Motor neuron (in vitro differentiated cells): ENCODE results near the gene AVPR1A. TPM values are rescaled to one million over a fixed set of nuclear protein-coding genes. Genes with fewer than 3 reads are reported as not detected.

Source experiments
- ATAC-seq, 8 experiments: fragments of 200-7000 bp; cut with Tn5 transposase; replicated peaks in 6 of 8; 2 replicates each; pipeline ENCODE4 v1.8.0; 2021; ENCODE audit warnings: mild to moderate bottlenecking in 8 of 8, moderate library complexity in 8 of 8
- H3K27ac ChIP-seq, 2 donors: fragments of 250-450 bp; sonication (Bioruptor Pico); 2 replicates each; pipeline ENCODE4 v1.9.0; 2021; ENCODE audit warnings: antibody characterized with exemption in 2 of 2, mild to moderate bottlenecking in 2 of 2, moderate library complexity in 1 of 2
- H3K4me1 ChIP-seq, 2 donors: fragments of 250-450 bp; sonication (Bioruptor Pico); replicated peaks in 1 of 2; 2 replicates each; pipeline ENCODE4 v1.6.1; 2021; ENCODE audit warnings: antibody characterized with exemption in 2 of 2, mild to moderate bottlenecking in 2 of 2, moderate library complexity in 1 of 2
- H3K4me3 ChIP-seq, 5 donors: fragments of 250-450 bp; sonication (Bioruptor Pico); 2 replicates each; pipeline ENCODE4 v1.9.0; 2021; ENCODE audit warnings: antibody characterized with exemption in 5 of 5, mild to moderate bottlenecking in 5 of 5, moderate library complexity in 4 of 5
- WGBS, 10 experiments: fragments of 450-650 bp; shearing (Covaris generic); methylation state at CpG; one replicate each; pipeline ENCODE4 v1.0.0; 2022; 5-methylcytosine and 5-hydroxymethylcytosine counted together
- in situ Hi-C, 9 experiments: fragments of 400-800 bp; cut with MboI; loops; one replicate each; pipeline ENCODE4 v1.15.0; 2021; ENCODE audit warnings: low sequenced_read_pairs in 9 of 9, low pct_unique_long_range_greater_than_20kb in 2 of 9; ENCODE audit not compliant: unreplicated experiment in 9 of 9
- total RNA-seq, 8 experiments: library from RNA; unstranded; fragments of 300-600 nt; gene quantifications; 2 replicates each; pipeline versions ENCODE4 v1.2.3 to v1.2.4, GENCODE V29; 2022

The AVPR1A gene
- total RNA-seq, 8 experiments from 2014 or later, result 0.09 to 3.6 (median 0.19) TPM; not detected in 2

DNA sequence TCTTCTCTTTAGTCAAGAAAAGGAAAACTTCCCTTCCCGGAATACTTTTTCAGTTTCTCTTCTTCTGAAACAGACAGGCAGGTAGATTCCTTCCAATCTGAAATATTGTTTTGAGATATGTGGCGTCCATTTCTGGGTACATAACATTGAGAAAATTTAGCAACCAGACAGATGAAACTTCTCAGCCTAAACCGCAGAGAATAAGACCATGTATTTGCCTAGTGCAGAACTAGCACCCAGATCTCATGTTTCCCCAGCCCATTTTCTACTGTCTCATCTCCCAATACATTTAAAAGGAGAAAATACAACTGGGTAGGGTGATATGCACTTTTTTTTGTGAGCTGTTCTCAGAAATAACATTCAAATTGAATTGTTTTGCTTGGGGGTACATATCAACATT, 6.4 kb downstream of the AVPR1A start:
- ATAC-seq, result no peak
- Histone ChIP-seq H3K27ac (no peak overlapping the region), H3K4me1 (no peaks in the 10 kb centered on the region), H3K4me3 (no peak overlapping the region)
- in situ Hi-C loops, result no loop called here
- 0 to 100% (median 58%) methylated on average over 1 to 3 of the region's 3 CpGs; no CpG with 5 or more reads in 1 of the 10 experiments for WGBS, 10 experiments

DNA sequence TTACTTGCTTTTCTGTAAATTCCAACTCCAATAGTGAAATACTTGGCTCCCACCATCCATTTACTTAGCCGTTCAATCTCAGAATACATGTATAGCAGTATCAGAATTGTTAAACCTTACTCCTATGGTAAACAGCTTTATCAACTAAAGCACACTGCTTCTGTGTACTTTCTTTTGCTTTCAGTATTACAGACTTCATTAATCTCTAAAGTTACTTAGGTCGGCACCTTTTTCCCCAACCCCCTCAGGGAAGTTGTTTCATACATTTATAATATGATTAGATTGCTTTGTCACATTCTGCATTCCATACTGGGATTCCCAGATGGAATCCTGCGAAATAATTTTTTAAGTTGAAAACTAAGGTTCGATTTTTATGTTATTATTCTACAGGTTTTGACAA, 12.5 kb downstream of the AVPR1A start:
- no peak overlapping the region for H3K4me3 ChIP-seq
- no peak overlapping the region for H3K27ac ChIP-seq
- H3K4me1 ChIP-seq, result no peaks in the 10 kb centered on the region
- in situ Hi-C loops, result no loop called here
- ATAC-seq, result no peak
- 0 to 86% (median 69%) methylated on average over 1 to 4 of the region's 4 CpGs; no CpG with 5 or more reads in 1 of the 10 experiments for WGBS, 10 experiments

DNA sequence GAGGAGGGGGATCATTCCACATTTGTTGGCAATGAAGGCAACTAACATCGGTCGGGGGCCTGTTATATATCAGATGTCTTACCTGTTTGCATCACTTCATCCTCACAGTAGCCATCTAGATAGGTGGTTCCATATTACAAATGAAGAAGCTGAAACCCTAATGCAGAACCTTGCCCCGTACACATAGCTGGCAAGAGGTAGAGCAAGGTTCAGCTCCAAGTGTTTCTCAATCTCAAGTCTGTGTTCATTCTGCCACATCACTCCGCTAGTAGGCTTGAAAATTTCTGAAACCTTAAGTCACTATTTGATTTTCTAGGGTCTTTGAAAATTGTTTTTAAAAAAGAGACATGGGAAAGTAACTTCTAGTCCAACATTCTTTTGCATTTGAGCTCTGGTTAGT, 17.0 kb downstream of the AVPR1A start:
- ATAC-seq, result no peak
- Histone ChIP-seq H3K27ac (no peak overlapping the region), H3K4me1 (no peaks in the 10 kb centered on the region), H3K4me3 (no peak overlapping the region)
- 4 to 100% (median 93%) methylated on average over 1 to 4 of the region's 4 CpGs; no CpG with 5 or more reads in 1 of the 10 experiments for WGBS, 10 experiments
- in situ Hi-C loops, result no loop called here

DNA sequence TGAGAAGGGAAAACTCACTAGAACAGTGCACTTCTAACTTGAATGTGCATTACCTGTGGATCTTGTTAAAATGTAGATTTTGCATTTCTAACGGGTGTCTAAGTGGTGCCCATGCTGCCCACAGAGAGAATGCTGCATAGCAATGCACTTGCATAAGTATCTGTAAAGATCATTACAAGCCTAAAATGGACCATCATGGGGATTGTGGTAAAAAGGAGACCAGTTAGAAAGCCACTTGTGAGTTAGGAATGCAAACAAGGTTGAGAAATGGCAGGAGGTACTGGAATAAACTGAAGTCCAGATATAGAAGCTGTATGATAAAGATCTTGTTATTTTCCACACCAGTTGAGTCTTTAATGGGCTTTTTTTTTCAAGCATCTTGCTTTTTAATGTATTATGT, 18.8 kb downstream of the AVPR1A start:
- Histone ChIP-seq H3K4me1 (no peaks in the 10 kb centered on the region), H3K4me3 (no peak overlapping the region), H3K27ac (no peak overlapping the region)
- 0 to 80% (median 59%) methylated on average over 1 of the region's 1 CpG; no CpG with 5 or more reads in 4 of the 10 experiments for WGBS, 10 experiments
- in situ Hi-C loops, result no loop called here
- ATAC-seq, result no peak

DNA sequence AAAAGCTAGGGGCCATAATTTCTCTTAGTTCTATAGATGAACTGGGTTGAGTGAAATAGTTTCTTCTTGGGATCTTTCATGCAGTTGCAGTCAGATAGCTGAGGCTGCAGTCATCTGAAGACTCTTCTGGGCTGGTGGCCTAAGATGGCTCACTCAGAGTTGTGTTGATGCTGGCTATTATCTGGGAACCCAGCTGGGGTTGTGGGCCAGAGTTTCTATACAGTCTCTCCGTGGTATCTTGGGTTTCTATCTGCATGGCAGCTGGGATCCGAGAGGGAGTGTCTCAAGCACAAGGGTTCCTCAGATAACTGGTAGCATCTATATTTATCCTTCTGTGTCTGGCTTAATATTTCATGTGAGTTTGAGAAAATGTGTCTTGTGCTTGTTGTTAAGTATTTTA, 21.1 kb downstream of the AVPR1A start:
- Histone ChIP-seq H3K4me1 (no peaks in the 10 kb centered on the region), H3K27ac (no peak overlapping the region), H3K4me3 (no peak overlapping the region)
- 0 to 83% (median 69%) methylated on average over 1 to 2 of the region's 2 CpGs; no CpG with 5 or more reads in 4 of the 10 experiments for WGBS, 10 experiments
- no peak for ATAC-seq
- in situ Hi-C loops, result no loop called here

DNA sequence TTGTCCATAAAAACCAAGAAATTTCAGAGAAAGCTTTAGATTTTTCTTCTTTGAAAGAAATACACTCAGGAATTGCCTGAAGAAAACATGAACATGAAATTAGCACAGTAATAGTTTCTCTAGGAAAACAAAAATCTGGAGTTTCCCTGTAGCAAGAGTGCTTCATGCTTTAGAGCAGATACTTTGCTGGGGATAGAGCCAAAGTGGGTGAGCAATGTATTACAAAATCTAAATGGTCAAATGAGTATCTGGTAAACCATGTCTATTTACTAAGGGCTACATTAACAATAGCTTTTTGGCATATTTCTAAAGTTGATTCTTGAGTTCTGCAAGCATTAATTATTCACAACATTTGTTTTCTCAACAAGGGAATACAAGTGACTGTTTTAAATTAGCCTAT, 26.2 kb downstream of the AVPR1A start:
- no peak for ATAC-seq
- no peak overlapping the region for H3K4me3 ChIP-seq
- in situ Hi-C loops, result loop anchor here in 1 of 9 experiments (25.0 kb wide), 1 partner anchor 663 kb away; the partner anchor contains the start of gene RXYLT1
- H3K4me1 ChIP-seq, result no peaks in the 10 kb centered on the region
- H3K27ac ChIP-seq, result no peak overlapping the region

DNA sequence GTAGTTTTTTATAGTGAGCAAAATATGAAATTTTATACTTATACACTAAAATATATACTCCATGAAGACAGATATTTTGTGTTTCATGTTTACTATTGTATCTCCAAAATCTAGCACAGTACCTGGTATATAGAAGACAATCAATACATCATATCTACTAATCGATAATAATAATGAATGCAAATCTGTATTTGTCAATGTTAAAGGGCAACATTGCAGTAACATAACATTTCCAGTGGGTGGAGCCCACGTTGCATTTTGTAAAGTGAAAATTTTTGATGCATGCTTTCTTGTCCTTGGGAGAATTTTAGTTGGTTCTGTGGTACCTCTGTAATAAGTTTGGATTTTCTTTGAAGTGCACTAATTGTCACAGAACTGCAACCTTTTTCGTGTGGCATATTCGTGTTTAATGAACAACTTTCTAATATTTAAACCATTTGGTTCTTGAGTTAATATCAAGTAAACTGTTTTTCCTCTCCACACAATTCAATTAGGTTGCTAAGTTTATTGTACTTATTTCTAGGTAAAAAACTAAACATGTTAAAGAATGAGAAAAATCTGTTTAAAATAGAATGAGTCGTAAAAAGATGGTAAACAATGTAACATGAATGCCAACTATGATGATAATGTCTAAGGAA, 47.4 kb downstream of the AVPR1A start:
- H3K4me3 ChIP-seq, result no peak overlapping the region
- H3K4me1 ChIP-seq, result no peaks in the 10 kb centered on the region
- no peak for ATAC-seq
- in situ Hi-C loops, result loop anchor here in 1 of 9 experiments (25.0 kb wide), 1 partner anchor 684 kb away; the partner anchor contains the start of gene RXYLT1
- no peak overlapping the region for H3K27ac ChIP-seq
- WGBS, 10 experiments, result 0 to 50% (median 5%) methylated on average over 1 to 5 of the region's 5 CpGs

DNA sequence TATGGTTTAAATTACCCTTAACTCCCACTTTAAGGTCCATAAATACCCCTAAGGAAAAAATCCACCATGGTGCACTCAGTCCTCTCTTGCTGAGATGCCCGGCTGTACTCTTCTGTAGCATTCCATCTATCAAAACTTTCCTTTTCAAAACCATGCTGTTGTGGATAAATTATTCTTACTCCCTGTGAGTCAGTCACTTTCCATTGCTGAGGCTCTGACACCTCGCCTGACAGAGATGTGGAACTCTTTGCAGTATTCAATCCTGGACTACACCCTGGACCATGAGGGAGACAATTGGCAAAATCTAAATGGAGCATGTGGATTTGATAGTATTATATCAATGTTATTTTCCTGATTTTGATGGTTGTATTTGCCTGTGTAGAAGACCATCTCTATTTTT, 49.1 kb downstream of the AVPR1A start:
- Histone ChIP-seq H3K4me1 (no peaks in the 10 kb centered on the region), H3K4me3 (no peak overlapping the region), H3K27ac (no peak overlapping the region)
- WGBS, 10 experiments, result 0 to 83% (median 71%) methylated on average over 1 to 2 of the region's 2 CpGs; no CpG with 5 or more reads in 3 of the 10 experiments
- in situ Hi-C loops, result loop anchor here in 1 of 9 experiments (25.0 kb wide), 1 partner anchor 685 kb away; the partner anchor contains the start of gene RXYLT1
- peak in 2 of 8 experiments; percentile 87 to 89 for ATAC-seq

DNA sequence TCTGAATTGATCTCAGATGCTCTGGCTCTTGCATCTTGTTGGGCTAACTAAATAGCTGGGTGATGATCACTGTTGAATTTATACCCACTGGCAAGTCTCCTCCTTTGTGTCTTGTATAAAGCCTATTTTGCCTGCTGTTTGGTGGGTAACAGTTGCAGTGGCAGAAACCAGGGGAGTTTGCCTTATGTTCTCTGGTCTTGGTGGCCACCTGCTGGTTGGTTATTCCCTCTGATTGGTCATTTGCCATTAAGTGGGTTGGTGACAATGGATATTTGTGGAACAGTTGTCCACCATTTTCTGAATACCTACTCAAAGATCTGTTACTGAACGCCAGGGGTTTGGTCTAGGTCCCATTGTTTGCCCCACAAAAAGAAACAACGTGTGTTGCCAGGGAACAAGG, 52.1 kb downstream of the AVPR1A start:
- Histone ChIP-seq H3K27ac (no peak overlapping the region), H3K4me3 (no peak overlapping the region), H3K4me1 (no peaks in the 10 kb centered on the region)
- in situ Hi-C loops, result no loop called here
- WGBS, 10 experiments, result 0 to 86% (median 14%) methylated on average over 1 to 2 of the region's 2 CpGs; no CpG with 5 or more reads in 3 of the 10 experiments
- ATAC-seq, result no peak

DNA sequence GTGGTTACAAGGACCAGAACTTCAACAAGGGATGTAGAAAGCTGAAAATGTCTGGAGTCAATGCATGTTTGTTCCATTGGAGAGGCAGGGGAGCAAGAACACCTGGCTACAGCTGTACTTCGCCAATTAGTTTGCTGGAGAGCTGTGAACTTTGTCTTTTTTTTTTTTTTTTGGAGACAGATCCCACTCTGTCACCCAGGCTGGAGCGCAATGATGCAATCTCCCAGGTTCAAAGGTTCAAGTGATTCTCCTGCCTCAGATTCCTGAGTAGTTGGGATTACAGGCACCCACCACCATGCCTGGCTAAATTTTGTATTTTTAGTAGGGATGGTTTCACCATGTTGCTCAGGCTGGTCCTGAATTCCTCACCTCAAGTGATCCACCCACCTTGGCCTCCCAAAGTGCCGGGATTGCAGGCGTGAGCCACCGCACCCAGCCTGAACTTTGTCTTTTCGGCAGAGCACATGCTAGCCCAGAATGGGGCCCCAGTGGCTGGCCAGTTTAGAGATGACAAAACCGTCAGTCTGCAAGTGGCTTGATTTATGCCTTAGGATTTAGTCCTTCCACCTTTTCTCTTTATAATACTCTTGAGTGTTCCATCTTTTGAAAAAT, 55.5 kb downstream of the AVPR1A start:
- no peak overlapping the region for H3K27ac ChIP-seq
- H3K4me1 ChIP-seq, result no peaks in the 10 kb centered on the region
- in situ Hi-C loops, result no loop called here
- H3K4me3 ChIP-seq, result no peak overlapping the region
- 42 to 100% (median 99%) methylated on average over 1 to 7 of the region's 7 CpGs for WGBS, 10 experiments
- no peak for ATAC-seq

DNA sequence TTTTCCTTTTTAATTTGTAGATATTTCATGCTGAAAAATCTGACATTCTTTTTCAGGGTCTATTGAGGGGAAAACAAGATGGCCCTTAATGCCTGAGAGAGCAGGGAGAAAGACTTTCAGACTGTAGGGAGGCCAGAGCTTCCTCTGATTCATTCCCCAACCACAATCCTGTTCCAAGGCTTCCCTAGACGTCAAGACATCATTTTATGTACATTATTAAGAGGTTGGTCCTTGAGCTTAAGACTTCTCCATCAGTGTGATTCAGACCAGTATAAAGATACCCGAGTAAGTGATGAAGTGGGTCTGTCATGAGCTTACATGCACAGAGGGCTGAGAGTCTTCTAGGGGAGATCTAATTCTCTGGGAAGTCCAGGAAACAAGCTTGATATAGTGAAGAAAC, 57.3 kb downstream of the AVPR1A start:
- ATAC-seq, result no peak
- H3K27ac ChIP-seq, result no peak overlapping the region
- H3K4me1 ChIP-seq, result no peaks in the 10 kb centered on the region
- no peak overlapping the region for H3K4me3 ChIP-seq
- in situ Hi-C loops, result no loop called here
- 0 to 100% (median 67%) methylated on average over 1 to 2 of the region's 2 CpGs; no CpG with 5 or more reads in 1 of the 10 experiments for WGBS, 10 experiments

DNA sequence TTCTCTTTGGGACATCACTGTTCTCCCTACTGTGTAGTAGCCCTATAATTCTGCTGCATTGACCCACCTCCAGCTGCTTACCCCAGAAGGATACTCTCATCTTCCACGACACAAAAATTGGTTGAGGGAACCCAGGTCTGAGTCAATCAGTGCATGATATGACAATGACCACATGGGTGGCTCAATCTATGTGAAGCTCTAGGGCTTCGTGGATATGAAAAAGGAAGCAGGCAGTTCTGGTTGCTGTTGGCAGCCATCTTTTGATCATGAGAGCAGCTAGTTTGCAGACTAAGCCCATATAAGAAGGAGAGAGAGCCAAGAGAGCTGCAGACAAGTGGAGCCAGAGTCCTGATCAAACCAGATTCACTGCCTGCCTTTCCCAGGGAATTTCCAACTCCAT, 57.9 kb downstream of the AVPR1A start:
- 8 to 100% (median 60%) methylated on average over 1 to 2 of the region's 2 CpGs; no CpG with 5 or more reads in 3 of the 10 experiments for WGBS, 10 experiments
- Histone ChIP-seq H3K4me3 (no peak overlapping the region), H3K4me1 (no peaks in the 10 kb centered on the region), H3K27ac (no peak overlapping the region)
- in situ Hi-C loops, result no loop called here
- no peak for ATAC-seq
